NT2/D1 (cell line): ENCODE measurements around the gene NPDC1.
A peak's percentile ranks its signal among the peaks of the same experiment; 100 is the strongest.

Experiments
- DNase-seq: peaks from one replicate; pipeline ENCODE4 v3.0.0-alpha.2; 2011; ENCODE audit warnings: low read depth, low spot score
- H3K27me3 ChIP-seq: 2 replicates; pipeline ENCODE4 v1.6.0; 2011; ENCODE audit warnings: mild to moderate bottlenecking; ENCODE audit not compliant: insufficient read length, insufficient read depth
- H3K36me3 ChIP-seq: 2 replicates; pipeline ENCODE4 v1.6.1; 2011; ENCODE audit warnings: mild to moderate bottlenecking, low read length, mixed read lengths; ENCODE audit not compliant: insufficient read depth, insufficient read length
- H3K4me1 ChIP-seq: 2 replicates; pipeline ENCODE4 v1.5.1; 2011; ENCODE audit not compliant: insufficient read depth, insufficient read length
- H3K4me3 ChIP-seq: 2 replicates; pipeline ENCODE4 v1.5.1; 2011; ENCODE audit warnings: low read depth; ENCODE audit not compliant: insufficient read length
- H3K9ac ChIP-seq: 2 replicates; pipeline ENCODE4 v1.6.0; 2011; ENCODE audit warnings: low read depth; ENCODE audit not compliant: insufficient read length
- H3K9me3 ChIP-seq: 2 replicates; pipeline ENCODE4 v1.5.1; 2011; ENCODE audit warnings: mild to moderate bottlenecking, low read length; ENCODE audit not compliant: insufficient read depth
- SUZ12 ChIP-seq: IDR thresholded peaks from 2 replicates; pipeline ENCODE4 v1.6.1; 2011; ENCODE audit not compliant: insufficient read length, insufficient read depth; ENCODE audit errors: extremely low read depth
- YY1 ChIP-seq: IDR thresholded peaks from 2 replicates; pipeline ENCODE4 v1.6.1; 2011; ENCODE audit not compliant: insufficient read length, insufficient read depth
- ZNF274 ChIP-seq: IDR thresholded peaks from 2 replicates; pipeline ENCODE4 v1.6.1; 2011; ENCODE audit warnings: mild to moderate bottlenecking, low read depth, low read length

The NPDC1 gene

GRCh38 chr9:136995772-136996311 is 50.1 kb downstream of the NPDC1 start:
- TF ChIP-seq YY1 (no peak), ZNF274 (no peak), SUZ12 (no peak)
- H3K9ac ChIP-seq, result peak overlapping the region; percentile 64
- peaks cover 4% of the 10 kb centered on the region; the same call in 1 of the 2 replicates for H3K9me3 ChIP-seq
- peaks cover 27% of the 10 kb centered on the region for H3K36me3 ChIP-seq
- no peak overlapping the region for H3K4me3 ChIP-seq
- peaks cover 25% of the 10 kb centered on the region for H3K4me1 ChIP-seq
- no peaks in the 10 kb centered on the region for H3K27me3 ChIP-seq
- no peak for DNase-seq

GRCh38 chr9:136995362-136995761 is 50.6 kb downstream of the NPDC1 start:
- Histone ChIP-seq H3K4me1 (peaks cover 28% of the 10 kb centered on the region), H3K4me3 (no peak overlapping the region), H3K9ac (no peak overlapping the region), H3K36me3 (peaks cover 27% of the 10 kb centered on the region), H3K27me3 (no peaks in the 10 kb centered on the region), H3K9me3 (peaks cover 9% of the 10 kb centered on the region; the same call in 1 of the 2 replicates)
- no peak for DNase-seq
- TF ChIP-seq ZNF274 (no peak), SUZ12 (no peak), YY1 (no peak)

GRCh38 chr9:136994888-136995230 is 51.1 kb downstream of the NPDC1 start:
- Histone ChIP-seq H3K4me3 (no peak overlapping the region), H3K9ac (no peak overlapping the region), H3K36me3 (peaks cover 27% of the 10 kb centered on the region), H3K4me1 (peaks cover 30% of the 10 kb centered on the region), H3K27me3 (no peaks in the 10 kb centered on the region), H3K9me3 (peaks cover 10% of the 10 kb centered on the region; the same call in 1 of the 2 replicates)
- no peak for TF ChIP-seq YY1
- no peak for DNase-seq

GRCh38 chr9:136994180-136994887 is 51.6 kb downstream of the NPDC1 start:
- Histone ChIP-seq H3K4me1 (peaks cover 33% of the 10 kb centered on the region), H3K4me3 (no peak overlapping the region)
- no peak for TF ChIP-seq SUZ12
- TF ChIP-seq ZNF274, result no peak
- no peak for TF ChIP-seq YY1

GRCh38 chr9:136992819-136993369 is 53.1 kb downstream of the NPDC1 start:
- peaks cover 31% of the 10 kb centered on the region for H3K4me1 ChIP-seq
- peak; percentile 20 for DNase-seq
- H3K27me3 ChIP-seq, result no peaks in the 10 kb centered on the region
- peak overlapping the region; percentile 92 for H3K9ac ChIP-seq
- H3K4me3 ChIP-seq, result peak overlapping the region; percentile 94
- TF ChIP-seq SUZ12 (no peak), ZNF274 (no peak), YY1 (no peak)
- peaks cover 27% of the 10 kb centered on the region for H3K36me3 ChIP-seq
- peaks cover 10% of the 10 kb centered on the region; the same call in 1 of the 2 replicates for H3K9me3 ChIP-seq

More at GRCh38 chr9:136994180-136994887, 51.6 kb downstream of the NPDC1 start:
- Histone ChIP-seq H3K9me3 (peaks cover 10% of the 10 kb centered on the region; the same call in 1 of the 2 replicates), H3K36me3 (peaks cover 27% of the 10 kb centered on the region), H3K27me3 (no peaks in the 10 kb centered on the region), H3K9ac (peak overlapping the region; percentile 3)
- DNase-seq, result no peak

- DNase-seq, result peak; percentile 81
- Histone ChIP-seq H3K9ac (peak within 1 kb of the TSS; percentile 92), H3K36me3 (peaks cover 27% of the 10 kb centered on the region), H3K4me3 (peak within 1 kb of the TSS; percentile 94), H3K9me3 (peaks cover 10% of the 10 kb centered on the region; the same call in 1 of the 2 replicates), H3K4me1 (peaks cover 27% of the 10 kb centered on the region), H3K27me3 (no peaks in the 10 kb centered on the region)
- TF ChIP-seq ZNF274, result no peak
- TF ChIP-seq YY1, result no peak
- TF ChIP-seq SUZ12, result no peak
Measured at GRCh38 chr9:136991993-136992818, 53.8 kb downstream of the NPDC1 start, which contains the start of gene PAXX. TSS of gene PAXX (plus strand) at chr9:136992422. CDS start at chr9:136992444, 22 bp downstream.
